ENCODE results near the gene CEACAM19. TPM values are rescaled to one million over a fixed set of nuclear protein-coding genes. Genes with fewer than 3 reads are reported as not detected.
A peak's percentile ranks its signal among the peaks of the same experiment; 100 is the strongest.

Gene CEACAM19
- total and polyA plus RNA-seq, 2 of the 4 experiments (the other 2 are of a cell fraction): 0.72 to 9.3 TPM

GRCh38 chr19:44703336-44704078 lies 32.2 kb downstream of the CEACAM19 start:
- no TSS peak for BruUV-seq (replicated peaks)
- ChIA-PET POLR2A (ENCODE audit: unreplicated experiment) (no interaction called here), CTCF (no interaction called here)
- H3K18ac ChIP-seq (ENCODE audit: low read depth, low read length): no peak overlapping the region
- no peak overlapping the region for H3K56ac ChIP-seq (ENCODE audit: extremely low read depth, insufficient read depth, low read length)
- no peak overlapping the region for H3K4me3 ChIP-seq (ENCODE audit: insufficient read depth, low read depth, low read length)
- H4K8ac ChIP-seq (ENCODE audit: low read depth in 2 of 2, low read length in 2 of 2): no peak overlapping the region
- no peak overlapping the region for H4K5ac ChIP-seq (ENCODE audit: low read depth, low read length)
- H2BK120ac ChIP-seq (ENCODE audit: low read depth, low read length): no peak overlapping the region
- no peaks in the 10 kb centered on the region for H3K79me1 ChIP-seq (ENCODE audit: low read depth in 1 of 2, low read length in 2 of 2)
- no peaks in the 10 kb centered on the region for H3K4me1 ChIP-seq (ENCODE audit: control insufficient read depth, insufficient read depth, low read length)
- no peak overlapping the region for H3K14ac ChIP-seq (replicated peaks; ENCODE audit: low read depth, low read length)
- no peaks in the 10 kb centered on the region for H3K36me3 ChIP-seq (ENCODE audit: control insufficient read depth, insufficient read depth, low read length)
- H4K91ac ChIP-seq (ENCODE audit: insufficient read depth, low read depth, low read length): no peak overlapping the region
- H2BK20ac ChIP-seq (ENCODE audit: low read depth, low read length): no peak overlapping the region
- peak overlapping the region; percentile 28 for H2AK9ac ChIP-seq (replicated peaks; ENCODE audit: low read depth, low read length, poor library complexity)
- H3K23ac ChIP-seq (ENCODE audit: low read depth, low read length): no peak overlapping the region
- no peak overlapping the region for H3K9ac ChIP-seq (ENCODE audit: low read depth, low read length)
- H3K9me1 ChIP-seq (ENCODE audit: insufficient read depth, low read length): no peaks in the 10 kb centered on the region
- no peaks in the 10 kb centered on the region for H3K9me3 ChIP-seq (ENCODE audit: control insufficient read depth, insufficient read depth, low read length)
- no peak for TF ChIP-seq POLR2A (IDR thresholded peaks at IDR 0.05; ENCODE audit: low read depth, low read length)
- TF ChIP-seq MAZ (IDR thresholded peaks at IDR 0.05; ENCODE audit: borderline replicate concordance, low read depth, low read length): no peak
- no peak for TF ChIP-seq FOS (IDR thresholded peaks at IDR 0.05; ENCODE audit: low read depth, low read length)
- no peak for TF ChIP-seq RCOR1 (IDR thresholded peaks at IDR 0.05; ENCODE audit: insufficient replicate concordance, low read length)
- no peak for TF ChIP-seq CTCF (conservative IDR thresholded peaks at IDR 0.05; ENCODE audit: low read depth, low read length)
- no peak for TF ChIP-seq ELK1 (IDR thresholded peaks at IDR 0.05; ENCODE audit: borderline replicate concordance, low read depth, low read length)
- no peak for TF ChIP-seq RAD21 (IDR thresholded peaks at IDR 0.05; ENCODE audit: low read length)
- TF ChIP-seq BHLHE40 (IDR thresholded peaks at IDR 0.05; ENCODE audit: low read depth, low read length): no peak
- TF ChIP-seq SMC3 (IDR thresholded peaks at IDR 0.05; ENCODE audit: low read depth, low read length): no peak
- TF ChIP-seq NFE2L2 (IDR thresholded peaks at IDR 0.05; ENCODE audit: low read depth, low read length): no peak
- TF ChIP-seq MAFK (IDR thresholded peaks at IDR 0.05; ENCODE audit: low read depth, low read length): no peak
- no peak for TF ChIP-seq USF2 (IDR thresholded peaks at IDR 0.05; ENCODE audit: low read depth, low read length)
- no peak for TF ChIP-seq MXI1 (IDR thresholded peaks at IDR 0.05; ENCODE audit: borderline replicate concordance, low read depth, low read length)
- no peak for TF ChIP-seq CEBPB (IDR thresholded peaks at IDR 0.05; ENCODE audit: low read depth, low read length)
- H3K4me2 ChIP-seq (ENCODE audit: low read depth, low read length): no peak overlapping the region
- H3K4ac ChIP-seq (ENCODE audit: low read depth, low read length): no peak overlapping the region
- dilution Hi-C loops (cut with HindIII; ENCODE audit: low sequenced_read_pairs, unreplicated experiment) (no loop called here), in situ Hi-C loops (cut with MboI; ENCODE audit: low sequenced_read_pairs) (no loop called here), intact Hi-C loops (cut with micrococcal nuclease) (no loop called here)
- 89% methylated on average over 23 of the region's 28 CpGs; no CpG with 5 or more reads in 1 of the 2 experiments for WGBS, 2 experiments (ENCODE audit: extremely low coverage in 2 of 2, insufficient read length in 1 of 2)
- H2BK5ac ChIP-seq (ENCODE audit: low read depth, low read length, poor library complexity, severe bottlenecking): no peak overlapping the region
- no peak overlapping the region for H2BK15ac ChIP-seq (ENCODE audit: low read depth, low read length)
- no peak for DNase-seq
- ATAC-seq (ENCODE audit: low read depth): no peak
- no peak overlapping the region; the same call in 1 of the 2 replicates for H2AK5ac ChIP-seq (ENCODE audit: low read depth, low read length)
- no peaks in the 10 kb centered on the region for H4K20me1 ChIP-seq (ENCODE audit: insufficient read depth, low read length)
- no peak overlapping the region for H2AFZ ChIP-seq (replicated peaks; ENCODE audit: low read length, poor library complexity)
- no peak overlapping the region for H3K27ac ChIP-seq (ENCODE audit: insufficient read depth, low read length)
- H3K27me3 ChIP-seq (ENCODE audit: control insufficient read depth, insufficient read depth, low read length): peaks cover 12% of the 10 kb centered on the region

Data from IMR-90 (cell line).